C1 segment of cervical spinal cord (tissue), 14 donors: ENCODE measurements around the gene CEPT1.
"Not testable (repeated sequence)": the region's sequence is repeated elsewhere in the genome, so short reads cannot be mapped to it uniquely, and the experiment has no call there.

Experiments
- DNase-seq, 14 donors: peaks; one replicate each; lab custom pipeline; 2025; lab: John Stamatoyannopoulos, UW

Gene CEPT1

DNA sequence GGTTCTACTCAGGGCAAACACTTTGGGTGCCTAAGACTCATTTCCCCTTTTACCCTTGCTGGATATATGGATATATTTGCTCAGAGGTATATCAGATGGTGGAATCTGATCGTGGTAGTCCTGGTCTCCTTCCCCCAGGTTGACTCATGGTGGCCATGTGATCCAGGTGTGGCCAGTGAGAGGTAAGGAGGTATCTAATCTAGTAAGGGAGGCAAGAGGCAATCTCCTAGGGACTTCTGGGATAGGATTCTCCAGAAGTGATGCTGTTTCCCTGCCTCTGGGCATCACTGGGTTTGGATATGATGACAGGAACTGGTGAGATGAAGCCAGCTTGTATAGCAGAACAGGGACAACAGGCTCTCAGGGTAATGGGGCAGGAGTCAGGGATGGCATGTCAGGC lies 68.9 kb downstream of the CEPT1 start:
- no peak for DNase-seq

- no peak for DNase-seq
These were observed 69.6 kb downstream of the CEPT1 start for GRCh38 chr1:111209622-111210021.

- no peak for DNase-seq
These were observed 71.9 kb downstream of the CEPT1 start for GRCh38 chr1:111211921-111212320.

GRCh38 chr1:111212634-111213335 lies 72.8 kb downstream of the CEPT1 start:
- DNase-seq = no peak

GRCh38 chr1:111213412-111213811 lies 73.4 kb downstream of the CEPT1 start:
- DNase-seq = no peak

DNA sequence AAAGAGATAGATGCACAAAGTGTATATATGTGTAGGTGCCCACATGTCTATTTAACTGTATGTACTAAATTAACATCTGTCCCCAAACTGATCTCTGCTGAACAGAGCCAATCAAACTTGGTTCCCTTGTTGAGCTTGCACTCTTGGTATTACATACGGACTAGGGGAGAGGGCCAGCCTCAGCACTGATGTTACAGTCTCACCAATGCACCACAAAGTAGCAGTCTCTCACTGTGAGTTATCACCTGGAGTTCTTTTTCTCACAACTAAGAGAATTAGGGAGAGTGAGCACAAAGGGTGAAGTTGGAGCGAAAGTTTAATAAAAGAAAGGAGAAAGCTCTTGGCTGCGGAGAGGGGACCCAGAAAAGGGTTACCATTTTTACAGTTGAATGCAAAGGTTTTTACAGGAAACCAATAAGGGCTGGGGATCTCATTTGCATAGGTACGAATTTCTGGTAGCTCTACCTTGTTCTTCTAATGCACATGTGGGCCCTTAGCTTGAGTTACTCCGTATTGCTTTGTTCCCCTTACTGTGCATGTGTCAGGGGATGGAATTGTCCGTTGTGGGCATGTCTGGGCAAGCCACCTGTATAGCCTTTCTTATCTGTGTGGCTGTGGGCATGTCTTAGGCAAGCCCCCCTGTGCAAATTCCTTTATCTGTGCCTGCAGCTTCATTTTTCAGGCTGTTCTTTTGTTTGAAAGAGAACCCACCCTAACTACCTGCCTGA lies 74.2 kb downstream of the CEPT1 start:
- no peak for DNase-seq

DNA sequence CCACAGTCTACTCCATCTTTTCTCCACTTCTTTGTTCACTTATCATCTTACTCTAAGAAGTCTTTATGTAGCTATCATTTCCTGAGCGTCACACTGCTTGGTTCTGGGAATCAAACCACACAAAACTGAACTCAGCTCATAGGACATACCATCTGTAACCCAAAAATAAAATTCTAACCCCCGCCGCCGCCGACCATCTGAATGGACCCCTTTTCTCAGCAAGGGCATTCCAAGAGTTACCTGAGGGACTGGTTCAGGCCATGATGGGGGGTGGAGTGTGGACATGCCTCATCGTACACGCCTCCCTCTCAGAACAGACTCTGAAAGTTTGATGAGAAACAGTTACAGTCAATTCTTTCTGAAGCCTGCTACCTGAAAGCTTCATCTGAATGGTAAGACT lies 74.9 kb downstream of the CEPT1 start:
- DNase-seq = no peak

DNA sequence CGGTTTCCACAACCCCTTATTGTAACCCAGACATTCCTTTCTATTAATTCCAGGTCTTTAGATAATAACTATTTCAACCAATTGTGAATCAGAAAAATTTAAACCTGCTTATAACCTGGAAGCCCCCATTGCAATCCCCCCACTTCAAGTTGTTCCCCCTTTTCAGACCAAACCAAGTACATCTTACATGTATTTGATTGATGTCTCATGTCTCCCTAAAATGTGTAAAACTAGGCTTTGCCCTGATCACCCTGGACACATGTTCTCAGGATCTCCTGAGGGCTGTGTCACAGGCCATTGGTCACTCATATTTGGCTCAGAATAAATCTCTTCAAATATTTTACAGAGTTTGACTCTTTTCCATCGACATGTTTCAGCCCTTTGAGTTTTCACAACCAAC lies 75.3 kb downstream of the CEPT1 start:
- DNase-seq = not testable (repeated sequence)

DNA sequence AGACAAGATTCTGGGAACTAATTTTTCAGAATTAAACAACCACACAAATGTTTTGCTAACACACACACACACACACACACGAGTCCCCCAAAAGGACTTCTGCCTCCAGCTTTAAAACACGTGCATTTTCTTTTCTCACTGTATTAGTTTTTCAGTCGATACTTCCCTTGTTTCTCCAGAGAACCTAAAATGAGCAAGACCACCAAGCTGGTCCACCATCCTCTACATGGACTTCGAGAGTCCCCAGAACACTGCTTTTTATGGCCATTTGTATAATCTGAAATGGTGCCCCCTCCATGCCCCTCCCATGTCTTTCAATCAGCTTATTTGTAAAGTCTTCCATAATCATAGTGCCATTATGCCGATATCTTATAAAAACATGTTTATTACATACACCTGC lies 76.7 kb downstream of the CEPT1 start:
- DNase-seq = no peak

GRCh38 chr1:111217183-111217910 lies 77.3 kb downstream of the CEPT1 start:
- no peak for DNase-seq

- no peak for DNase-seq
These were observed 78.9 kb downstream of the CEPT1 start for GRCh38 chr1:111218701-111219556.

GRCh38 chr1:111219557-111220286 lies 79.7 kb downstream of the CEPT1 start:
- peak in 2 of 14 donors; percentile 22 to 24 for DNase-seq

DNA sequence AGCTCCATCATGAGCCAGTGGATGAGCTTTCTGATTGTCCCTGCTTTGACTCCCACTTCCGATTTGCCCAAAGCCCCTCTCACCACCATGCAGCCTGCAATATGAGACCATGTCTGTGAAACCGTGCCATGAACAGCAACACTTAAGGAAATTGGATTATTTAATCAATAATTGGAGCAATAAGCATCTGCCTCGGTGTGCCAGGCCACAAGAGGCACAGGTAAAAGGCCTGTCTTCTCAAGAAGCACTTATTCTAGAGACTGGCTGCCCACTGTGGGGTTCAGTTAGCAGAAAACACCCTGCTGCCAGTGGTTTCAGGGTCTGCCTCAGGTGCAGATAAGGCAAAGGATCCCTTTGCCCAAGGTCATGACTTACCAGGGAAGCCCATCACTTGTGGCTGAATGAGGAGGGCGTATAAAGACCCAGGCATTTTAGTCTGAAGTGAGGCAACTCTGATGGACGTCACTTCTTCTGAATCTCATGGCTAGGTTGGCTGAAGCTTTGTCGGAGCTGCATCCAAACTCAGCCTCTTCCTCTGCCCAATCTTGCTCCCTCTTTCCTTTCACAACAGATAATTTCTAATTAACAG lies 80.4 kb downstream of the CEPT1 start:
- DNase-seq = no peak

DNA sequence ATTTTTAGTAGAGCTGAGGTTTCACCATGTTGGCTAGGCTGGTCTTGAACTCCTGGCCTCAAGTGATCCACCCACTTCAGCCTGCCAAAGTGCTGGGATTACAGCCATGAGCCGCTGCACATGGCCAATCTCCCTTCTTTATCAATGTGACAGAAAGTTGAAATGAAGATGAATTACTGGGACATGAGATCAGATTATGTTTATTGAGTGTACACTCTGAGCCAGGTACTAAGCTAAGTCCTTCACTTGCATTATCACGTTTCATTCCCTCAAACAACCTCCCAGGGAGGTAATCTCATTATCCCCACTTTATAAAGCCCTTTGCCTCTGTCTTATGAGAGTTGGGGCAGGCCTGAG lies 81.2 kb downstream of the CEPT1 start:
- no peak for DNase-seq

DNA sequence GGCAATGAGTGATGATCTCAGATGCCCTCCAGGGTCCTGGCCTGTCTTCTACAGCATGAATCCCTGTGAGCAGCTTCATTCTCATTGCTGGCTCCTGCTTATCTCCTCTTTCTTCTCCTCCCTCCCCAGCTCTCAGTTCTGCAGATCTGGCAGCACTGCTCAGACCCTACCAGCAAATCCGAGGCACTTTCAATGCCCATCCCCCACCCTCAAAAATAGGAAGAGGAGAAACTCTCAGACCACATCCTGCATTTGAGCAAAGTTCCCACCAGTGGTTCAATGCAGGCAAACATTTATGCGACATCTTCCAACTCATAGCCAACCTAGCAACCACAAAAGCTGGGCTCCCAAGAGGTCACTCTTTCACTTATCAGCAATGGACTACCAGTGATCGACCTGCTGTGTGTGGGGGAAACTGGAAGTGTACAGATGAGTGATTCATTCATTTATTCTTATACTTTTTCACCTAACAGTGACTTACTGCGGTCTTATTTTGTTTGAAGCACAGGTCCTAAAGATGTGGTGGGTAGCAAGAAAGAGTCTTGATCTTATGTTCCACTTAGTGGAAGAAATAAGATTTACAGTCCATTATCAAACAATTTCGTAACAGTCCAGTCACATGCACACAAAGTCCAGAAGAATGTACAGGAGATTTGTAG lies 81.7 kb downstream of the CEPT1 start:
- DNase-seq = peak in 3 of 14 donors; percentile 17 to 22 (median 18)

DNA sequence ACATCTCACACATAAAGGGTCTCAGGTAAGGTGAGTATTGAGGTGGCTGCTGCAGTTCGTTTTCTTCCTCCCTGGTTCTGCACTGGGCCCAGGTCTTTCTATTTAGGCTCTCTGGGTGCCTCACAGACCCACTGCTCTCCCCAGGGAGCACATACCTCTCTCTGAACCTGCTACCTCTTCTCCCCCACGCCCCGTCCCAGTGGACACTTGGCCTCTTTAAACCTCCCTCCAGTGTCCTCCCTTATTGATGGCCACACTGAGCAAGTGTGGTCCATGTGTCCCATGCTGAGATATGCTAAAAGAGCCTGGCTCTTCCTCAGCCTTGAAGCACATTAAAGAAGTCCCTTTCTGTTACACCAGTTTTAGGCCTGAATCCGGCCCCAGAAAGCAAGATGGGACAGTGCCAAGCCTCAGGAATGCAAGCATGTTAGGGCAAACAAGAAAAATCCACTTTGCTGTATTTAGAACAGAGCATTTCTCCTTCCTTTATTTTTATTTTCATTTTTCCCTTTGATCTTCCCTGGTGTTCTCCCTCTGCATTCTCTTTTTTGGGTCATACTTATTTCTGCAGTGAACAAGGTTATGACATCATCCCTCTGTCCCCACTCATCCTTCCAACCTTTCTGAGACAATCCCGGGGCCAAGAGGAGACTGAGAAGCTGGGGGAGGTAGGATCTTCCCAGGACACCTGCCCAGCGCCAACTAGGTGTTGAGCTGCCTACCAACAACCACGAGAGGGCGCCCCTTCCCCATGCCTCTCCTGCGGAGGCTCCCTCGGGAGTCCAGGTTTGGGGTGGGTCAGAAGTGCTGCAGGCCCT lies 82.5 kb downstream of the CEPT1 start:
- DNase-seq = peak in 11 of 14 donors; percentile 12 to 76 (median 61)

DNA sequence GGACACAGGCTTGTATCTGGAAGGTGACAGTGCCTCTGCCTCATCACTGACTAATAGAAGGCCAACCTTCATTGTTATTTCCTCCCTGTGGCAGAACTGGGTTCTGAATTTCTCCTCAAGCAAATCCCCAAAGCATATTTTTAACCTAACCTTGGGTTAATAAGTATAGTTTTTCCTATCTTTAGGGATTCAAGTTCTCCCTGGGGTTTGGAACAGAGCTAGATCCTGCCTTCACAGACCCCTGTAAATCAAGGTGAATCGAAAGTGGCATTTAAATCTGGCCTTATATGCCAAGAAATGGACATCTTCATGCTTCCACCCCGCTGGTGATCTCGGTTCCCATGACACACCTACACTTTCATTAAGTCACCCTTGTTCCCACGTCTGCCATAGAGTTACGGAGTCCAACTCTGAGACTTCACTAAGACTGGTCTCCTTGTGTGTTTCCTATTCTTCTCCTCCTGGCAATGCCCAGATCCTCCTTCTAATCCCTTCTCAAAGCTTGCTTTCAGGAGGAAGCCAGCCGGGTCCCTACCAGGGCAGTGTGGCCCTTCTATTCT lies 83.2 kb downstream of the CEPT1 start:
- no peak for DNase-seq

- no peak for DNase-seq
These were observed 85.1 kb downstream of the CEPT1 start for GRCh38 chr1:111225091-111225490.
